Amygdala (tissue), 56 donors: Measurements from ENCODE around the gene SCARF1.

Experiments
- DNase-seq, 56 donors: peaks; one replicate each; lab custom pipeline; 2025; lab: John Stamatoyannopoulos, UW

The SCARF1 gene

DNA sequence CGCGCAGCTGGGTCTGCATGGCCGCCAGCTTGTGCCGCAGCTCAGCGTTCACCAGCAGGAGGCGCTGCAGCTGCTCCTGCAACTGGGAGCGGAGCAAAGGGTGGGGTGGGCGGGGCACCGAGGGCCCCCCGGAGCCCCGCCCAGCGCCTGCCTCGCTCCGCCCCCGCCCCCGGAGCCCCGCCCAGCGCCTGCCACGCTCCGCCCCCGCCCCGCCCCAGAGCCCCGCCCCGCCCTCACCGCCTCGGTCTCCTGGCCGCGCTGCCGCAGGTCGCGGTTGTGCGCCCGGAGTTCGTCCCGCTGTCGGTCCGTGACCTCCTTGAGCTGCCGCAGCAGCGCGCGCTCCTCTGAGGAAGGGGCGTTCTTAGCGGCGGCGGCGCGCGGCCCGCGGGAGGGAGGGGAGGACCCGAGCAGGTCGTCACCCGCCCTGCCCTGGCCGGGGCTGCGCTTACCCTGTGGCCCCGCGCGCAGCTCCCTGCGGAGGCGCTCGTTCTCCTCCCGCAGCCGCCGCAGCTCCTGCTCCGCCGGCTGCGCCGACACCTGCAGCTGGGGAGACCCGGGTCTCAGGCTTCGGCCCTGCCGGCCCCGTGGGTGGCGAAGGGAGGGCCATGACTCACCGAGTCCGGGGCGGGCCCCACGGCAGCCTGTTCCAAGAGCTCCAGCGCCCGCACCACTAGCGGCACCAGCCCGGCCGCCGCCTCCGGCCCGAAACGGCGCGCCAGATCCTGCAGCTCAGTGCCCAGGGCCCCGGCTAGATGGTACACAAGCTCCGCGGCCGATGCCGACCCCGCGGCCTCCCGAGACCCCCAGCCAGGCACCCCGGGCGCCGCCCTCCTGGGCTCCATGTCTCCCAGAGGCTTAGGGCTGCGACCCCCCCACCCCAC, 3.7 kb upstream of the SCARF1 start:
- DNase-seq, result peak in 55 of 56 donors; percentile 54 to 97 (median 89)

DNA sequence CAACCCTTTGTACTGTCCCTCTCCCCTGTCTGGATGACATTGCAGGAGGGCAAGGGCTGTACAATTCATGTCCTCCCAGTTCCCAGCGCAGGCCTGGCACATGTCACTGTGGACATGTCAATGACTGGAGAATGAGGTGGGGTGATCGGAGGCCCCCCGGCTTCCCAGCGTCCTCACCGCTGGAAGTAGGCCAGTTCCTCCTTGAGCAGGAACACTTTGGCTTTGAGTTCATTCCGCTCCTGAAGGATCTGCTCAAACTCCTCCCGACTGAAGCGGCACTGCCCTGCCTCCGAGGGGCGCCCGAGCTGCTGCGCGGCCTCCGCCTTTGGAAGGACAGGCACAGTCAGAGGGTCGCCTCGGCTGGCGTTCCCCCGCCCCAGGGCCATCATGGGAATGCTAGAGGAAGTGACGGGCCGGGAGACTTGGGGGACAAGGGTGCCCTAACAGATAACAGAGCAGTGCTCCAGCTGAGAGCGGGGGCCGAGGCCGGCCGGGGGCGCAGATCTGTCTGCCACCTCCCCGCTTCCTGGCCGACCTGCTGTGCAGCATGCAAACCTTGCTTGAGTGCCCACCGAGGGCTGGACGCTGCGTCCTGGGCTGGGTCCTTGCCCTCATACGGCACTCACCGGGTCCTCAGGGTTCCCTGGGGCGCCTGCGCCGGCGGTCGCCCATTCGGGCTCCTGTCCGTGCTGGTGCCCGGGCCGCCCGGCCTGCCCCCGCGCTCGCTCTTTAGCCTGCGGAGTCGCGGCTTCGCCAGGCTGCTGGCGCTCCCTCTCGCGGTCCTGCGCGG, 2.8 kb upstream of the SCARF1 start:
- peak in 6 of 56 donors; percentile 40 to 66 (median 62) for DNase-seq

DNA sequence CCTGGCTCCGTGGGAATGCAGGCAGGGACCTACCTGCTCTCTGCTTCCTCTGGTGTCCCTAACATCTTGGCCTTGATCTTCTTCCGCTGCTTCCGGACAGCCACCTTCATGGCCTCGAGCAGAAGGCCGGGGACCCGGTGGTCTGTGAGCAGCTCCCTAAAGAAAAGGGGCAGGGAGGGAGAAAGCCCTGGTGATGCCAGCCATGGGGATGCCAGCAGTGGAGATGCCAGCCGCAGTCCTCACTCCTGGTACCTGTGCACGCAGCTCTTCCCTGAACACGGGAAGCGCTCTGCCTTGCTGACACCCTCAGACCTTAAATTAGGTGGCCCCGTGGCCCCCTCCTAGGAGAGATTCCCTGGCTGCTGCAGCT, 2.3 kb upstream of the SCARF1 start:
- DNase-seq, result no peak

GRCh38 chr17:1646199-1646875, 805 bp upstream of the SCARF1 start:
- DNase-seq, result no peak

GRCh38 chr17:1644493-1645206, 882 bp downstream of the SCARF1 start:
- DNase-seq, result no peak

- no peak for DNase-seq
Observed at GRCh38 chr17:1643999-1644492, 1.5 kb downstream of the SCARF1 start.

- DNase-seq, result peak in 6 of 56 donors; percentile 12 to 69 (median 28)
Observed at GRCh38 chr17:1643293-1643998, 2.1 kb downstream of the SCARF1 start.

- DNase-seq, result peak in 2 of 56 donors; percentile 14 to 20
Observed at GRCh38 chr17:1641065-1641403, 4.5 kb downstream of the SCARF1 start.

DNA sequence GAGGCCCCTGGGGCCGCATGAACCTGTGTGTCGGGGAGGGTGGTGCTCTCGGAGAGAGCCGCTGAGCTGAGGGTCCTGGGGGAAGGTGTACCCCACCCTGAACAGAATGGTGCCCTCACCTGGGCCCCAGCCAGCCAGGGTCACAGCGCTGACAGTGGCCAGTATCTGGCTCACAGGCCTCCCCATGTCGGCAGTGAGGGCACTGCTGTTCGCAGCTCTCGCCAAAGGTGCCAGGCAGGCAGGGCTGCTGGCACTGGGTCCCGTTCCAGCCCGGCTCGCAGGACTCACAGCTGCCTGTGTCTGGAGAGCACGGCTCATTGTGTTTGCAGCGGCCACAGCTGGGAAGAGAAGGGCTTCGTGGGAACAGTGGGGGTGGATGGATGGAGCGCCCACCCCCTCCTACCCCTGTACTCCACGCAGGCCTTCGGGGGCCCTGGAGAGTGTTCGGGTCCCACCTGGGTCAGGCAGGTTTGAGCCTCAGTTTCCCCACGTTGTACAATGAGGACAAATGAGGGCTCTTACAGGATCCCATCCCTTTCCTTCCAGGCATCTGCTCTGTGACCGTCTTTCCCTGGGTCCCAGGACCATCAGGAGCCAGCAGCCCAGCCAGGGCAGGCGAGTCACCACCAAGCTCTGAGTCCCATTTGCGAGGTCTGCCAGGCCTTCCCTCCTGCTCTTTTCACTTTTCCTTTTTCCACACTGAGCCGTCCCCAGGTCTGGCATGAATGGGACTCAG, 5.0 kb downstream of the SCARF1 start:
- peak in 20 of 56 donors; percentile 7 to 72 (median 50) for DNase-seq

DNA sequence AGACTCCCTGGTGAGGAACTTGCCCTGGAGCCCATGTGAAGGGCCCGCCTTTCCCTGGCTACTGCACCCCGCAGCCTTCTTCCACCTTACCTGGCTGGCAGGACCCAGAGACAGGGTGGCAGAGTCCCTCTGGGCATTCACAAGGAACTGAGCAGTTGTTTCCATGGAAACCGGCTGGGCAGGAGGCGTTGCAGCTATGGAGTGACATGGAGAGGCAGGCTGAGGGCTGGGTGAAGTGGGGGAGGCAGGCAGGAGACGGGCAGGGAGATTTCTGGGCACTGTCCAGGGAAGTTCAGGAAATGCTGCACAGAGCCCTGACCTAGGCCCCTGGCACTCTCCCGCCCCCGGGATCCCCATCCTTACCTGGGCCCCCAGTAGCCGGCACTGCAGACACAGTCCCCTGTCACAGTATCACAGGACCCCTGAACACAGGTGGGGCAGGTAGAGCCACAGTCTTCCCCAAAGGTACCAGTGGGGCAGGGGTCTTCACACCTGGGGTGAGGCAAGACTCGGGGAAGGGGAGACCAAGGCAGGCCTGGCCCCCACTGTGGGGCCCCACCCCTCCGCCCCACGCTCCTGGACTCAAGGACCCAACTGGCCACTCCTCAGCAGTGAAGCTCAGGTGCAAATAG, 5.9 kb downstream of the SCARF1 start:
- DNase-seq, result peak in 4 of 56 donors; percentile 16 to 27 (median 20)

GRCh38 chr17:1638624-1639300, 6.8 kb downstream of the SCARF1 start:
- no peak for DNase-seq

GRCh38 chr17:1638171-1638590, 7.4 kb downstream of the SCARF1 start:
- DNase-seq, result peak in 1 of 56 donors; percentile 10

GRCh38 chr17:1636732-1637285, 8.7 kb downstream of the SCARF1 start:
- DNase-seq, result no peak

- no peak for DNase-seq
Observed at GRCh38 chr17:1635675-1636465, 9.7 kb downstream of the SCARF1 start.

- no peak for DNase-seq
Observed at GRCh38 chr17:1634841-1635650, 10.5 kb downstream of the SCARF1 start.

DNA sequence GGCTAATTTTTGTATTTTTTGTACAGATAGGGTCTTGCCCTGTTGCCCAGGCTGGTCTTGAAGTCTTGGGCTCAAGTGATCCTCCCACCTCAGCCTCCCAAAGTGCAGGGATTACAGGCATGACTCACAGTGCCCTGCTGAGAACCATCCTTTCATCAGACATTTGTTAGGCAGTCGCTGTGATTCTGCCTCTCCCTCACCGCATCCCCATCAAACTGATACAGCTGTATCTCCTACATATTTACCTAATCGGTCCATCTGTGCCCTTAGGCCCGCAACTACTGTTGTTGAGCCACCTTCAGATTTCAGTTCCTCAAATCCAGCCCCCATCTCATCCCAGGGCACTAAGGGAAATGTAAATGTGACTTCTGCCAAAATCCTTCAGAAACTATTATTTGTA, 14.9 kb downstream of the SCARF1 start:
- no peak for DNase-seq
